BE2C (cell line): ENCODE data around the gene SLC24A3.

Experiments used
- DNase-seq: peaks from one replicate; pipeline ENCODE4 v3.0.0-alpha.2; 2020
- H3K27me3 ChIP-seq: fragments of 250-450 bp; sonication (Bioruptor Pico); 2 replicates; pipeline ENCODE4 v1.5.1; 2020; ENCODE audit warnings: mild to moderate bottlenecking
- H3K36me3 ChIP-seq: fragments of 250-450 bp; sonication (Bioruptor Pico); 2 replicates; pipeline ENCODE4 v1.5.1; 2020; ENCODE audit warnings: mild to moderate bottlenecking
- H3K4me1 ChIP-seq: fragments of 250-450 bp; sonication (Bioruptor Pico); 2 replicates; pipeline ENCODE4 v1.5.1; 2020
- H3K4me3 ChIP-seq: 2 replicates; pipeline ENCODE4 v1.5.1; 2011; ENCODE audit warnings: low read depth, low read length
- H3K9me3 ChIP-seq: fragments of 250-450 bp; sonication (Bioruptor Pico); 2 replicates; pipeline ENCODE4 v1.5.1; 2020
- TF ChIP-seq, protein P1 (sequence below): IDR thresholded peaks from 2 replicates; pipeline ENCODE4 v1.5.1; 2012; ENCODE audit warnings: mild to moderate bottlenecking, low read depth, low read length

Gene SLC24A3

DNA sequence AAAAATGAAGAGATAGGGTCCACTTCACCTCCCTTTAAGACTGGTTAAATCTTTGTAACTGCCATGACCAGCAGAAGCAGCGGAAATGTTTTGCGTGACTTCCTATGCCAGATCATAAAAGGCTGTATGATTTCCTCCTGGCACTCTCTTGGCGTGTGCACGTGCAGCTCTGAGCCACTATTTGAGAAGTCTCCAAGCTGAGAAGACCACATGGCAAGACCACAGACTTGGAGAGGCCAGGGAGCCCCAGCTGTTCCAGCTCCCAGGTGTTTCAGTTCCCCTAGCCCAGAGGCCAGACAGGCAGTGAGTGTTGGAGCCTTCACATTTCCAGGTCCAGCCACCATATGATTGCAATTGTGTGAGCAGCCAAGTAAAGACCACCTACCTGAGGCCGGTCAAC is 286.3 kb downstream of the SLC24A3 start:
- H3K9me3 ChIP-seq = no peaks in the 10 kb centered on the region
- DNase-seq = no peak
- H3K4me1 ChIP-seq = no peaks in the 10 kb centered on the region
- TF ChIP-seq, protein P1, sequence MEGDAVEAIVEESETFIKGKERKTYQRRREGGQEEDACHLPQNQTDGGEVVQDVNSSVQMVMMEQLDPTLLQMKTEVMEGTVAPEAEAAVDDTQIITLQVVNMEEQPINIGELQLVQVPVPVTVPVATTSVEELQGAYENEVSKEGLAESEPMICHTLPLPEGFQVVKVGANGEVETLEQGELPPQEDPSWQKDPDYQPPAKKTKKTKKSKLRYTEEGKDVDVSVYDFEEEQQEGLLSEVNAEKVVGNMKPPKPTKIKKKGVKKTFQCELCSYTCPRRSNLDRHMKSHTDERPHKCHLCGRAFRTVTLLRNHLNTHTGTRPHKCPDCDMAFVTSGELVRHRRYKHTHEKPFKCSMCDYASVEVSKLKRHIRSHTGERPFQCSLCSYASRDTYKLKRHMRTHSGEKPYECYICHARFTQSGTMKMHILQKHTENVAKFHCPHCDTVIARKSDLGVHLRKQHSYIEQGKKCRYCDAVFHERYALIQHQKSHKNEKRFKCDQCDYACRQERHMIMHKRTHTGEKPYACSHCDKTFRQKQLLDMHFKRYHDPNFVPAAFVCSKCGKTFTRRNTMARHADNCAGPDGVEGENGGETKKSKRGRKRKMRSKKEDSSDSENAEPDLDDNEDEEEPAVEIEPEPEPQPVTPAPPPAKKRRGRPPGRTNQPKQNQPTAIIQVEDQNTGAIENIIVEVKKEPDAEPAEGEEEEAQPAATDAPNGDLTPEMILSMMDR = no peak
- no peaks in the 10 kb centered on the region; the same call in 1 of the 2 replicates for H3K27me3 ChIP-seq
- H3K36me3 ChIP-seq = no peaks in the 10 kb centered on the region
- H3K4me3 ChIP-seq = no peak overlapping the region

- Histone ChIP-seq H3K27me3 (no peaks in the 10 kb centered on the region), H3K9me3 (no peaks in the 10 kb centered on the region), H3K4me1 (no peaks in the 10 kb centered on the region), H3K4me3 (no peak overlapping the region), H3K36me3 (no peaks in the 10 kb centered on the region)
- TF ChIP-seq, protein P1 = no peak
- no peak for DNase-seq
These were observed 289.2 kb downstream of the SLC24A3 start for GRCh38 chr20:19501476-19502115.

- DNase-seq = no peak
- Histone ChIP-seq H3K36me3 (no peaks in the 10 kb centered on the region), H3K9me3 (no peaks in the 10 kb centered on the region), H3K4me1 (no peaks in the 10 kb centered on the region), H3K4me3 (no peak overlapping the region), H3K27me3 (no peaks in the 10 kb centered on the region)
- TF ChIP-seq, protein P1 = no peak
These were observed 289.7 kb downstream of the SLC24A3 start for GRCh38 chr20:19502169-19502568.

DNA sequence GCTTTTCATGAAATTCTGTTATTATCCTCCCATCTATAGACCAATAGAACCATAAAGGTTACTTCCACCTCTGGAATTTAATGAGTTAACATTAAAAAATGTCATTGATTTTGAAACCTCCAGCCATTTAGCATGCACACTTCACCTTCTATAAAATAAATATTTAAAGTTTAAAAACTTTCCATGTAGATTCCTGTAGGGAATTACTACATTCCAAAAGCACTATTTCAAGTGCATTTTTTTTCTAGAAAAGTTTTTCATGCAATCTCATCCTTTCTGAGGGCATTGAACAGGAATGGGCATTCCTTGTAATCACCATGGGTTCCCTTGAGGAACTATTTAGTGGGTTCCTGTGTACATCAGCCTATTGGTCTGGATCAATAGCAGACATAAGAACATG is 291.8 kb downstream of the SLC24A3 start:
- TF ChIP-seq, protein P1 = no peak
- H3K36me3 ChIP-seq = no peaks in the 10 kb centered on the region
- H3K9me3 ChIP-seq = no peaks in the 10 kb centered on the region
- H3K27me3 ChIP-seq = no peaks in the 10 kb centered on the region
- H3K4me1 ChIP-seq = no peaks in the 10 kb centered on the region
- no peak overlapping the region for H3K4me3 ChIP-seq
- DNase-seq = no peak

GRCh38 chr20:19506021-19506420 is 293.6 kb downstream of the SLC24A3 start:
- H3K36me3 ChIP-seq = no peaks in the 10 kb centered on the region
- no peaks in the 10 kb centered on the region for H3K4me1 ChIP-seq
- no peak overlapping the region for H3K4me3 ChIP-seq
- no peak for DNase-seq
- no peaks in the 10 kb centered on the region for H3K27me3 ChIP-seq
- H3K9me3 ChIP-seq = no peaks in the 10 kb centered on the region
- TF ChIP-seq, protein P1 = no peak

DNA sequence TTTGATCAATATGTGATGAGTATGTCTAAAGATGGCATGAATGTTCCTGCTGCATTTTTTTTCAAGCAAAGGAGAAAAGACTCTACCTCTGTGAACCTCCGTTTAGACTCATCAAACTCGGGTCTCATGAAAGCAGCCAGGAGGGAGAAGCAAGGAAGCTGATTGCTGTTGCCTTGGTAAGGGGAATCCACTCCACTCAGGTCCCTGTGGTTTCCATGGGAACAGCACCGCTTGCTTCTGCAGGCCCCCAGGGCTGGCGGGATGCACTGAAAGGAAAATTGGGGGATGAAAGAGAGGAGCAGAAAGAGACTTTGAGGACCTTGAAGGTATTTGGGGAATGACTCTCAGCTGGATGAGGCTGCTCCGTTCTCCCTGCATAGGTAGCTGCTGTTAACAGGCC is 296.0 kb downstream of the SLC24A3 start:
- no peaks in the 10 kb centered on the region for H3K36me3 ChIP-seq
- TF ChIP-seq, protein P1 = no peak
- H3K9me3 ChIP-seq = no peaks in the 10 kb centered on the region
- H3K4me1 ChIP-seq = no peaks in the 10 kb centered on the region
- H3K27me3 ChIP-seq = no peaks in the 10 kb centered on the region
- no peak overlapping the region for H3K4me3 ChIP-seq
- no peak for DNase-seq
